Activated CD8-positive, alpha-beta T cell treated with anti-CD3 and anti-CD28 coated beads for 36 hours (primary cell): ENCODE measurements around the gene LNX1. TPM values are rescaled to one million over a fixed set of nuclear protein-coding genes. Genes with fewer than 3 reads are reported as not detected.

Source experiments
- ATAC-seq: fragments of 200-7000 bp; cut with Tn5 transposase; one replicate; pipeline ENCODE4 v1.10.0; 2021; ENCODE audit warnings: mild to moderate bottlenecking, moderate library complexity
- CTCF ChIA-PET: fragments of 350-600 bp; sonication (Branson Sonifier 250); formaldehyde crosslinking; loops from one replicate; lab custom pipeline; 2021; ENCODE audit warnings: antibody characterized with exemption; lab: Charles Lee
- POLR2A ChIA-PET: fragments of 350-600 bp; sonication (Branson Sonifier 250); formaldehyde crosslinking; loops from one replicate; lab custom pipeline; 2021; ENCODE audit warnings: antibody characterized with exemption; lab: Charles Lee
- DNase-seq: peaks from one replicate; pipeline ENCODE4 v3.0.0-alpha.2; 2020
- H3K27ac Mint-ChIP-seq: one replicate; pipeline ENCODE4 v1.8.0; 2021; ENCODE audit warnings: mild to moderate bottlenecking, mixed read lengths
- H3K27me3 Mint-ChIP-seq: one replicate; pipeline ENCODE4 v1.8.0; 2021; ENCODE audit warnings: mixed read lengths
- H3K36me3 Mint-ChIP-seq: one replicate; pipeline ENCODE4 v1.8.0; 2021; ENCODE audit warnings: low read depth, mixed read lengths
- H3K4me1 Mint-ChIP-seq: one replicate; pipeline ENCODE4 v1.8.0; 2021; ENCODE audit warnings: low read depth, mixed read lengths
- H3K4me3 Mint-ChIP-seq: one replicate; pipeline ENCODE4 v1.8.0; 2021; ENCODE audit warnings: mild to moderate bottlenecking, moderate library complexity, mixed read lengths
- H3K9me3 Mint-ChIP-seq: one replicate; pipeline ENCODE4 v1.8.0; 2021; ENCODE audit warnings: mixed read lengths
- CTCF ChIP-seq: fragments of 200-600 bp; IDR thresholded peaks from one replicate; pipeline ENCODE4 v1.8.0; 2022; ENCODE audit warnings: antibody characterized with exemption, mild to moderate bottlenecking
- intact Hi-C: fragments of 100-400 bp; cut with micrococcal nuclease; formaldehyde crosslinking; loops from one replicate; pipeline ENCODE4 v1.10.0; 2022
- total RNA-seq, 2 experiments: library from RNA; stranded (reverse); gene quantifications; one replicate each; pipeline ENCODE4 v1.2.3, GENCODE V29; 2021

Gene LNX1
- total RNA-seq, 2 experiments from 2014 or later, result not detected

- ChIA-PET CTCF (no interaction called here), POLR2A (no interaction called here)
- Mint-ChIP-seq H3K4me1 (no peaks in the 10 kb centered on the region), H3K36me3 (no peaks in the 10 kb centered on the region), H3K27me3 (peaks cover 6% of the 10 kb centered on the region), H3K9me3 (no peaks in the 10 kb centered on the region), H3K27ac (no peak overlapping the region), H3K4me3 (no peak overlapping the region)
- no peak for ATAC-seq
- intact Hi-C loops, result no loop called here
- no peak for DNase-seq
- no peak for TF ChIP-seq CTCF
These were observed 56.6 kb downstream of the LNX1 start for GRCh38 chr4:53534684-53535083.

GRCh38 chr4:53532521-53532920, 58.8 kb downstream of the LNX1 start:
- H3K4me3 Mint-ChIP-seq, result no peak overlapping the region
- POLR2A ChIA-PET, result no interaction called here

GRCh38 chr4:53531585-53532224, 59.6 kb downstream of the LNX1 start:
- no peaks in the 10 kb centered on the region for H3K4me1 Mint-ChIP-seq
- intact Hi-C loops, result no loop called here
- DNase-seq, result no peak
- ChIA-PET POLR2A (no interaction called here), CTCF (no interaction called here)
- peaks cover 12% of the 10 kb centered on the region for H3K27me3 Mint-ChIP-seq
- no peak overlapping the region for H3K27ac Mint-ChIP-seq
- TF ChIP-seq CTCF, result no peak
- no peak overlapping the region for H3K4me3 Mint-ChIP-seq
- no peaks in the 10 kb centered on the region for H3K9me3 Mint-ChIP-seq
- no peaks in the 10 kb centered on the region for H3K36me3 Mint-ChIP-seq
- ATAC-seq, result no peak

More at GRCh38 chr4:53532521-53532920, 58.8 kb downstream of the LNX1 start:
- H3K27ac Mint-ChIP-seq, result no peak overlapping the region
- H3K9me3 Mint-ChIP-seq, result no peaks in the 10 kb centered on the region
- no peaks in the 10 kb centered on the region for H3K36me3 Mint-ChIP-seq
- CTCF ChIA-PET, result interaction anchor here (0.6 kb wide), 1 partner anchor 12 kb away, joined by 3 read pairs; no protein-coding TSS in a partner anchor
- TF ChIP-seq CTCF, result no peak
- ATAC-seq, result no peak
- peaks cover 12% of the 10 kb centered on the region for H3K27me3 Mint-ChIP-seq
- H3K4me1 Mint-ChIP-seq, result no peaks in the 10 kb centered on the region
- intact Hi-C loops, result no loop called here
- DNase-seq, result no peak

GRCh38 chr4:53529025-53529424, 62.3 kb downstream of the LNX1 start:
- POLR2A ChIA-PET, result no interaction called here
- no peaks in the 10 kb centered on the region for H3K4me1 Mint-ChIP-seq
- no peak overlapping the region for H3K27ac Mint-ChIP-seq
- ATAC-seq (no peak), DNase-seq (no peak)
- no peaks in the 10 kb centered on the region for H3K36me3 Mint-ChIP-seq
- H3K4me3 Mint-ChIP-seq, result no peak overlapping the region
- no peak for TF ChIP-seq CTCF
- CTCF ChIA-PET, result no interaction called here
- intact Hi-C loops, result no loop called here
- H3K27me3 Mint-ChIP-seq, result peaks cover 10% of the 10 kb centered on the region
- no peaks in the 10 kb centered on the region for H3K9me3 Mint-ChIP-seq

- H3K4me3 Mint-ChIP-seq, result no peak overlapping the region
- ChIA-PET POLR2A (interaction anchor here (0.7 kb wide), 1 partner anchor 10 kb away, joined by 3 read pairs; no protein-coding TSS in a partner anchor), CTCF (no interaction called here)
- H3K36me3 Mint-ChIP-seq, result no peaks in the 10 kb centered on the region
- H3K4me1 Mint-ChIP-seq, result no peaks in the 10 kb centered on the region
- intact Hi-C loops, result no loop called here
- no peak for TF ChIP-seq CTCF
- no peak for ATAC-seq
- no peaks in the 10 kb centered on the region for H3K9me3 Mint-ChIP-seq
- H3K27me3 Mint-ChIP-seq, result peaks cover 14% of the 10 kb centered on the region
- no peak for DNase-seq
- no peak overlapping the region for H3K27ac Mint-ChIP-seq
These were observed 63.4 kb downstream of the LNX1 start for GRCh38 chr4:53527930-53528329.
